HG03521 (cell line): ENCODE data around the gene CCDC92.

Source experiments
- ATAC-seq: cut with Tn5 transposase; IDR thresholded peaks from one replicate; pipeline ENCODE4 v1.9.1; 2021; ENCODE audit warnings: mild to moderate bottlenecking, moderate library complexity; ENCODE audit not compliant: unreplicated experiment

Gene CCDC92

DNA sequence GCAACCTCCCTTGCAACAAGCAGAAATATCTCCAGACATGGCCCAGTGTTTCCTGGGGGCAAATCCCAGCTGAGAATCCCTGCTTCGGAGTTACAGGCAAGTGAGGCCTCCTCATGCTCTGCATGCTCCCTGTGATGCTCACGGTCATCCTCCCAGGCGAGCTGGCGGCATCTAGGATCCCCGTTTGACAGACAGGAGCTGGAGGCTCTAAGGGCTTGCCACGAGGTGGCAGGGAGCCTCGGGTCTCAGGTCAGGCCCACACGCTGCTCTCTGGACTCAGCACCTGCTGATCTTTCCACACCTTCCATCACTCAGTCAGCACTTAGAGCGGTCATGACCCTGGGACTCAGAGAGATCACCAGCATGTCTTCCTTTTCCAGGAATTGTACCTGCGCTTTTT is 79.8 kb downstream of the CCDC92 start:
- ATAC-seq = no peak

DNA sequence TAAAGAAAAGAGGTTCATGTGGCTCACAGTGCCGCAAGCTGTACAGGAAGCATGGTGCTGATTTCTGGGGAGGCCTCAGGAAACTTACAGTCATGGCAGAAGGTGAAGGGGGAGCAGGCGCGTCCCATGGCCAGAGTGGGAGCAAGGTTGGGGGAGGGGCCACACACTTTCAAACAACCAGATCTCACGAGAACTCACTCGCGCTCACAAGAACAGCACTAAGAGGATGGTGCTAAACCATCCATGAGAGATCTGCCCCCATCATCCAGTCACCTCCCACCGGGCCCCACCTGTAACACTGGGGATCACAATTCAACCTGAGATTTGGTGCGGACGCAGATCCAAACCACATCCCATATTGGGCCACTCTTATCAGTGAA is 80.5 kb downstream of the CCDC92 start:
- no peak for ATAC-seq

DNA sequence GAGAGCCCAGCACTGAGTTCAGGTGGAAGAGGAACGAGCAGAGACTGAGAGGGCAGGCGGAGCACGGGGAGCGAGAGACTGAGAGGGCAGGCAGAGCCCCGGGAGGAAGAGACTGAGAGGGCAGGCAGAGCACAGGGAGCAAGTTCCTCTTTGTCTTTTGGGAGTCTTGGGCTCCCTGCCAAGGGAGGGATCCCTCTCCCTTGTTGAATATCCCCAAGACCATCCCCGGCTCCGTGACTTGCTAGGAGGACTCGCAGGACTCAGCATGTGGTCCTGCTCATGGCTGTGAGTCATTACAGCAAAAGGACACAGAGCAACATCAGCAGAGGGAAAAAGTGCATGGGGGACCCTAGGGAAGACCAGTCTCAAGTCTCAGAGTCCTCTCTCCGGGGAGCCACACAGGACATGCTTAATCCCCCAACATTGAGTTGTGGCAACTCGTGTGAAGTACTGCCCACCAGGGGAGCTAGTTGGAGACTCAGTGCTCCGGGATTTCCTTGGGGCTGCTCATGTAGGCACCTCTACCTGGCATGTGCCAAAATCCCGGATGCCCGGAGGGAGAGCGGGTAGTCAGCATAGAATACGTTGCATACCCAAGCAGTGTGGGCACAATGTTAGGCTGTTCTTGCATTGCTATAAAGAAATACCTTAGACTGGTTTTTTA is 81.0 kb downstream of the CCDC92 start:
- no peak for ATAC-seq

DNA sequence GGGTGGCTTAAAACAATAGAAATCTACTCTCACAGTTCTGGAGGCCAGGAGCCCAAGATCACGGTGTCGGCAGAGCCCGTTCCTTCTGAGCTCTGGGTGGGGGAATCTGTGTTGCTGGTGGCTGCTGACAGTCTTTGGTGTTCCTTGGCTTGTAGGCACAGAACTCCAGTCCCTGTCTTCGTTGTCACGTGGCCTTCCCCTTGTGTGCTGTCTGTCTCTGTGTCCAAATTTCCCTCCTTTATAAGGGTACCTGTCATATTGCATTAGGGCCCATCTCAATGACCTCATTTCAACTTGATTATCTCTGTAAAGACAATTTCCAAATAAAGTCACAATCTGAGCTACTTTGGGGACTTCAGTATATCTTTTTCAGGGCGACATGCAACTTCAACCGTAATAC is 81.6 kb downstream of the CCDC92 start:
- ATAC-seq = no peak

DNA sequence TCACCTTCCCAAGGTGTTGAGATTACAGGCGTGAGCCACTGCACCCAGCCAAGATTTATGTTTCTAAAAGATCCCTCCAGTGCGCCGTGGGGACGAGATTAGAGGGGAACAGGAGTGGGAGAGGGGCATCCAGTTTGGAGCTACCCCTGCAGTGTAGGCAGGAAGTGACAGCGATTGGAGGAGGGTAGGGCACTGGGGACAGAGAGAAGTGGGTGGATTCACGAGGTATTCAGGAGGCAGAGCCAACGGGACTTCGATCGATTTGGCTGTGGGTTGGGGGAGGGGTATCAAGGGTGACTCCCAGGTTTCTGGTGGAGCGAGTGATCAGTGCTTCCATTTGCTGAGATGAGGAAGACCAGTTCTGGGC is 82.1 kb downstream of the CCDC92 start:
- ATAC-seq = no peak

DNA sequence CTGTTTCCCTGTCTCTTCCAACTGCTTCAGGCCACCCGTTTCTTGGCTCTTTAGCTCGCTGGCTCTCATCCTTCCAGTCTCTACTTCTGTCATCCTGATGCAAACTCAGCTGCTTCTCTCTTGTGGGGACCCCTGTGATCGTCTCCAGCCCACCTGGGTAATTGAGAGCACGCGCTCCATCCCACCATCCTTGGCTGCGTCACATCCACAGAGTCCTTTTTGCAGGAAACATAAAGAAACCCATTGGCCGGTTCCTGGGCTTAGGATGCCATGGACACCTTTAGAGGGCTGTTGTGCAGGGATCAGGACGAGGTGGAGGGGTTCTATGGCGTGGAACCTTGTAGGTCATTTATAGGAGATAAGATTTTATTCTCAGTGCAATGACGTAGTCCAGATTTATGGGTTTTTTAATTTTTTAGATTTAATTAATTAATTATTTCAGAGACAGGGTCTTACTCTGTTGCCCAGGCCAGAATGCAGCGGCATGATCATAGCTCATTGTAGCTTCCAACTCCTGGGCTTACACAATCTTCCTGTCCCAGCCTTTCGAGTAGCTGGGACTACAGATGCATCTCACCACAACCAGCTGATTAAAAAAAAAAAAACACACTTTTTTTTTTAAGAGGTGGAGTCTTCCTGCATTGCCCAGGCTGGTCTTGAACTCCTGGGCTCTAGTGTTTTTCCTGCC is 82.6 kb downstream of the CCDC92 start:
- ATAC-seq = no peak

DNA sequence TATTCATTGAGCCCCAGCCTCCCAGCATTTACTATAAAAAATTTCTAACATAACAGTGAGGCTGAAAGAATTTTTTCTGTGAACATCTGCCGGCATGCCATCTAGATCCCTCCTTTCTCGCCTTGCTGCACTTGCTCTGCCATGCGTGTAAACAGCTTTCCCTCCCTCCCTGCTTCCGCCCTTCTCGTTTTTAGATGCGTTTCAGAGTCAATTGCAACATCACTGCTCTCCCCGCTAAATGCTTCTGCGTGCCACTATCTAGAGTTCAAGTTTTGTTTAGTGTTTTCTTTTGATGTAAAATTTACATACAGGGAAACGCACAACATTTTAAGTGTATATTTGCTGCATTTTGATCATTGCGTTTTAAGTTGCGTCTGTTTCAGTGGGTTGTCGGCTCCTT is 83.6 kb downstream of the CCDC92 start:
- ATAC-seq = no peak

DNA sequence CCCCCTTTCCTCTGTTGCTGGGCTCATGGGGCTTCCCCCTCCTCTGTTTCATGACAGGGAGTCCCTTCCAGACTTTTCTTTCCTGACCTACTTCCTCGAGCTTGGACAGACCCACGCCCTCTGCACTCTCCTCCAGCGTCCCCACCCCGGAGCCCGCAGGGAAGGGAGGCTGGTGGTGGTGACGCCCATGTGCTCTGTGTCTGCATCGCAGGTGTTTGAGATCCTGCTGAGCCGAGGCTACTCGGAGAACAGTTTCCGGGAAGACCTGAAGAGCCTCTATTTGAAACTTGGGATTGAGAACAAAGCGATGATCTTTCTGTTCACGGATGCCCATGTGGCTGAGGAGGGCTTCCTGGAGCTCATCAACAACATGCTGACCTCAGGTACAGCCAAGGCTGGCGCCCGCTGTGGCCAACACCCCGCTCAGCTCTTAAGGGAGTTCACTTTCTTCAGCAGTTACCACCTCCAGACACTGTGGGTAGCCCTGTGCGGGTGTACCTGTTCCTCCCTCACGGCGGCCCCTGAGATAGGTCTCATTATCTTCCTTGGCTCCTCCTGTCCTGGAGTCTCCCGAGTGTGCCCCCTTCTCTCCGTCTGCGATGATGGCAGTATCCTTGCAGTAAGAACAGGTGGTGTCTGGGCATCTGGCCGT is 85.6 kb downstream of the CCDC92 start:
- ATAC-seq = no peak

DNA sequence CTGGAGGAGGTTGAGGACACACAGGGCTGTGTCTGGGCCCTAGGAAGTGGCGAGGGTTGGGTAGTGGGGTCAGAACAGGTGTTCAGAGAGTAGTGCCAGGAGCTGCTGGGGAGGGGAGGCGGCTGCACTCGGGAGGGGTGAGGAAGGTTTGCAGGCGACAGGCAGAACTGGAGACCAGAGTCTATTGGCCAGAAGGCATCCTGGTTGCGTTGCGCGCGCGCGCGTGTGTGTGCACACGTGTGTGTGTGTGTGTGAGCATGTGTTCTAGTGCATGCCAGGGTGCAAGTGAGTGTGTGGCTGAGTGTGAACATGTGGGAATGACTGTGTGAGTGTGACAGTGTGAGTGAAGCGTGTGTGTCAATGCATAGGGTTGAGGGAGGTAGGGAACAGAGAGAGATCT is 86.4 kb downstream of the CCDC92 start:
- ATAC-seq = no peak
